Measurements from ENCODE around the gene NECTIN1.

The NECTIN1 gene

GRCh38 chr11:119639642-119640205 is 89.3 kb downstream of the NECTIN1 start:
- no peak overlapping the region for H2AFZ ChIP-seq (ENCODE audit: low read depth, low read length)
- no peak overlapping the region for H3K27ac ChIP-seq (ENCODE audit: low read length)

GRCh38 chr11:119638851-119639250 is 90.1 kb downstream of the NECTIN1 start:
- Histone ChIP-seq H3K4me1 (ENCODE audit: low read length) (peaks cover 5% of the 10 kb centered on the region), H3K9ac (ENCODE audit: low read length) (no peak overlapping the region), H3K27me3 (ENCODE audit: low read depth, low read length) (no peaks in the 10 kb centered on the region; the same call in 1 of the 2 replicates), H4K20me1 (ENCODE audit: insufficient read depth, low read length) (no peaks in the 10 kb centered on the region), H2AFZ (ENCODE audit: low read depth, low read length) (no peak overlapping the region), H3K4me2 (ENCODE audit: low read length) (no peak overlapping the region), H3K79me2 (ENCODE audit: low read length) (no peaks in the 10 kb centered on the region), H3K9me3 (ENCODE audit: insufficient read depth, low read length) (no peaks in the 10 kb centered on the region), H3K4me3 (ENCODE audit: low read length) (no peak overlapping the region), H3K27ac (ENCODE audit: low read length) (no peak overlapping the region), H3K36me3 (replicated peaks; ENCODE audit: low read depth, low read length) (no peaks in the 10 kb centered on the region)
- TF ChIP-seq EZH2phosphoT487 (IDR thresholded peaks at IDR 0.05; ENCODE audit: low read depth) = no peak
- TF ChIP-seq CTCF (IDR thresholded peaks at IDR 0.05; ENCODE audit: low read depth, low read length) = no peak

More at GRCh38 chr11:119639642-119640205, 89.3 kb downstream of the NECTIN1 start:
- Histone ChIP-seq H3K9ac (ENCODE audit: low read length) (no peak overlapping the region), H3K27me3 (ENCODE audit: low read depth, low read length) (no peaks in the 10 kb centered on the region; the same call in 1 of the 2 replicates), H3K79me2 (ENCODE audit: low read length) (no peaks in the 10 kb centered on the region), H3K36me3 (replicated peaks; ENCODE audit: low read depth, low read length) (no peaks in the 10 kb centered on the region), H3K4me1 (ENCODE audit: low read length) (peaks cover 5% of the 10 kb centered on the region), H3K9me3 (ENCODE audit: insufficient read depth, low read length) (no peaks in the 10 kb centered on the region), H4K20me1 (ENCODE audit: insufficient read depth, low read length) (no peaks in the 10 kb centered on the region), H3K4me2 (ENCODE audit: low read length) (no peak overlapping the region), H3K4me3 (ENCODE audit: low read length) (no peak overlapping the region)
- TF ChIP-seq EZH2phosphoT487 (IDR thresholded peaks at IDR 0.05; ENCODE audit: low read depth) = no peak
- TF ChIP-seq CTCF (IDR thresholded peaks at IDR 0.05; ENCODE audit: low read depth, low read length) = no peak

DNA sequence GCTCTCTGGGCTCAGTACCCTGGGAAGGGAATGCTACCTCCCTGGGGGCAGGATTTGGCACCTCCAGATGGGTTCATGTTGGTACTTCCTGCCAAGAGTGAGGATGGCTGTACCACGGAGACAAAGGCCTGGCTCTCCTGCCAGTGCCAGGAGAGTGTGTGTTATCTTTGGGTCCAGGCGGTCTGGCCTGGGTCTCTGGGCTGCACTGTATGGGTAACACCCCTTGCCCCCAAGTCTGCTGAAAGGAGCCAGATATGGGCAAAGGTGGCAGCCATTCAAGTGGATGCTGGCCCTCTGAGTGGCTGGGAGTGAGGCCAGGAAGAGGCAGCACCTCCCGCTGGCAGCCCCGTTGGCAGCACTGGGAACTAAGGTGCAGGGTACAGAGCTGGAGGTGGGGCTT is 91.5 kb downstream of the NECTIN1 start:
- peaks cover 5% of the 10 kb centered on the region for H3K4me1 ChIP-seq (ENCODE audit: low read length)
- TF ChIP-seq CTCF (IDR thresholded peaks at IDR 0.05; ENCODE audit: low read depth, low read length) (no peak), EZH2phosphoT487 (IDR thresholded peaks at IDR 0.05; ENCODE audit: low read depth) (no peak)
- H3K4me3 ChIP-seq (ENCODE audit: low read length) = no peak overlapping the region
- H3K36me3 ChIP-seq (replicated peaks; ENCODE audit: low read depth, low read length) = no peaks in the 10 kb centered on the region
- no peaks in the 10 kb centered on the region for H3K27me3 ChIP-seq (ENCODE audit: low read depth, low read length)
- H4K20me1 ChIP-seq (ENCODE audit: insufficient read depth, low read length) = no peaks in the 10 kb centered on the region
- H2AFZ ChIP-seq (ENCODE audit: low read depth, low read length) = no peak overlapping the region
- no peak overlapping the region for H3K4me2 ChIP-seq (ENCODE audit: low read length)
- no peak overlapping the region for H3K9ac ChIP-seq (ENCODE audit: low read length)
- no peaks in the 10 kb centered on the region for H3K9me3 ChIP-seq (ENCODE audit: insufficient read depth, low read length)
- no peaks in the 10 kb centered on the region for H3K79me2 ChIP-seq (ENCODE audit: low read length)
- no peak overlapping the region for H3K27ac ChIP-seq (ENCODE audit: low read length)

- H2AFZ ChIP-seq (ENCODE audit: low read depth, low read length) = no peak overlapping the region
- no peak overlapping the region for H3K4me2 ChIP-seq (ENCODE audit: low read length)
- no peaks in the 10 kb centered on the region for H3K9me3 ChIP-seq (ENCODE audit: insufficient read depth, low read length)
- H3K27ac ChIP-seq (ENCODE audit: low read length) = no peak overlapping the region
- no peak overlapping the region for H3K9ac ChIP-seq (ENCODE audit: low read length)
- H3K4me3 ChIP-seq (ENCODE audit: low read length) = no peak overlapping the region
- H3K27me3 ChIP-seq (ENCODE audit: low read depth, low read length) = no peaks in the 10 kb centered on the region
- peaks cover 5% of the 10 kb centered on the region for H3K4me1 ChIP-seq (ENCODE audit: low read length)
- TF ChIP-seq CTCF (IDR thresholded peaks at IDR 0.05; ENCODE audit: low read depth, low read length) (no peak), EZH2phosphoT487 (IDR thresholded peaks at IDR 0.05; ENCODE audit: low read depth) (no peak)
- H3K79me2 ChIP-seq (ENCODE audit: low read length) = no peaks in the 10 kb centered on the region
- H3K36me3 ChIP-seq (replicated peaks; ENCODE audit: low read depth, low read length) = no peaks in the 10 kb centered on the region
- no peaks in the 10 kb centered on the region for H4K20me1 ChIP-seq (ENCODE audit: insufficient read depth, low read length)
These were observed 93.2 kb downstream of the NECTIN1 start for GRCh38 chr11:119635776-119636175.
